Measurements from ENCODE around the gene ZDHHC11B.

DNA sequence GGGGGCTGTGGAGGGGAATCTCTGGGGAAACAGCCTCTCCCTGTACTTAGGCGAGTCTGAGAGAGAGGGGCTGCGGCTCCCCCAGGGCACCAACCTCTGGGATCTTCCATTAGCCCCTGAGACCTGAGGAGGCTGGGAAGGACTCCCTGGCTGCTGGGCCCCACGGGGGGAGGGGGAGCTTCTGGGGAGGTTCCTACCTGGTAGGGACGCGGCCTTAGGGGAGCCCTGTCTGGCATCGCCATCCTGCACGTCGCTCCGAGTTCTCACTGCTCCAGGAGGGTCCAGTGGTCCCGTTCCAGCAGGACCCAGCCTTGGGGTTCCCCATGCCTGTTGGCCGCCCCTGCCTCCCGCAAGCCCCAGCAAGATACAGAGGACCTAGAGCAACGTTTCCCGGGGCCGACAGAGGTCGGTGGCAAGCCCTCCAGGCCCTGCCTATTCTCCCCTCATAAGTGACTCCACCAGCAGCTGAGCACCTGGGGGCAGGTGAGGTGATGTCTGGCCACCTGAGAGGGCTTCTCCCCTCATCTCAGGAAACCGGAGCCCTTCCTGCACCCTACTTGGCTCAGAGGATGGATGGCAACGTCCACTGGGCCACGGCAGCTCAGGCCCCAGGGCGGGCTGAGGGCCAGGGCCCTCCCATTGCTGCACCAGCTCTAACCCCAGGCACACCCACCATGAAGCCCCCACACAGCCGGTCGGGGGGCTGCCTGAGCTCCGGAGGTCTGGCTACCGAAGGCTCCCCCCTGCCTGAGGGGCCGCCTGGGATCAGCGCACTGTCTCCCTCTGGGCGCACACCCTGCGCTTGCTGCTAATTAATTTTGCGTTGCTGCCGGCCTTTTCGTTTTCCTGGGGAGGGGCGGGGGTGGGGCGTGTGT, 113.9 kb downstream of the ZDHHC11B start:
- TF ChIP-seq, protein P1, sequence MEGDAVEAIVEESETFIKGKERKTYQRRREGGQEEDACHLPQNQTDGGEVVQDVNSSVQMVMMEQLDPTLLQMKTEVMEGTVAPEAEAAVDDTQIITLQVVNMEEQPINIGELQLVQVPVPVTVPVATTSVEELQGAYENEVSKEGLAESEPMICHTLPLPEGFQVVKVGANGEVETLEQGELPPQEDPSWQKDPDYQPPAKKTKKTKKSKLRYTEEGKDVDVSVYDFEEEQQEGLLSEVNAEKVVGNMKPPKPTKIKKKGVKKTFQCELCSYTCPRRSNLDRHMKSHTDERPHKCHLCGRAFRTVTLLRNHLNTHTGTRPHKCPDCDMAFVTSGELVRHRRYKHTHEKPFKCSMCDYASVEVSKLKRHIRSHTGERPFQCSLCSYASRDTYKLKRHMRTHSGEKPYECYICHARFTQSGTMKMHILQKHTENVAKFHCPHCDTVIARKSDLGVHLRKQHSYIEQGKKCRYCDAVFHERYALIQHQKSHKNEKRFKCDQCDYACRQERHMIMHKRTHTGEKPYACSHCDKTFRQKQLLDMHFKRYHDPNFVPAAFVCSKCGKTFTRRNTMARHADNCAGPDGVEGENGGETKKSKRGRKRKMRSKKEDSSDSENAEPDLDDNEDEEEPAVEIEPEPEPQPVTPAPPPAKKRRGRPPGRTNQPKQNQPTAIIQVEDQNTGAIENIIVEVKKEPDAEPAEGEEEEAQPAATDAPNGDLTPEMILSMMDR (optimal IDR thresholded peaks at IDR 0.05 in 1 of 3, IDR thresholded peaks at IDR 0.05 in 1 of 3, conservative IDR thresholded peaks at IDR 0.05 in 1 of 3; ENCODE audit: extremely low read depth in 1 of 3, insufficient read depth in 2 of 3, low read length in 3 of 3), result no peak
- TF ChIP-seq EZH2 (IDR thresholded peaks at IDR 0.05; ENCODE audit: low read length), result no peak

Measured in keratinocyte (primary cell).